ENCODE measurements around the gene OPRL1. TPM values are rescaled to one million over a fixed set of nuclear protein-coding genes. Genes with fewer than 3 reads are reported as not detected.

OPRL1 gene
- total RNA-seq, 1 donor from 2014 or later, result 1.9 TPM

- H3K36me3 ChIP-seq, result no peaks in the 10 kb centered on the region
- ATAC-seq (no peak), DNase-seq (peak; percentile 22)
- no peak overlapping the region for H3K4me3 ChIP-seq
- H3K27ac ChIP-seq, result no peak overlapping the region
- TF ChIP-seq CTCF (IDR thresholded peaks at IDR 0.05), result no peak
- no peaks in the 10 kb centered on the region for H3K9me3 ChIP-seq
- H3K27me3 ChIP-seq, result peaks cover 21% of the 10 kb centered on the region
- intact Hi-C loops (cut with DNase I), result no loop called here
- H3K4me1 ChIP-seq, result no peaks in the 10 kb centered on the region
Observed at GRCh38 chr20:64136004-64136710, 56.3 kb downstream of the OPRL1 start.

GRCh38 chr20:64137598-64138031 is 57.7 kb downstream of the OPRL1 start:
- no peaks in the 10 kb centered on the region for H3K9me3 ChIP-seq
- no peaks in the 10 kb centered on the region for H3K36me3 ChIP-seq
- no peaks in the 10 kb centered on the region for H3K4me1 ChIP-seq
- H3K27me3 ChIP-seq, result peaks cover 21% of the 10 kb centered on the region
- H3K4me3 ChIP-seq, result no peak overlapping the region
- no peak for TF ChIP-seq CTCF (IDR thresholded peaks at IDR 0.05)
- DNase-seq (peak; percentile 59), ATAC-seq (peak; percentile 13)
- no peak overlapping the region for H3K27ac ChIP-seq
- intact Hi-C loops (cut with DNase I), result no loop called here

GRCh38 chr20:64138276-64138815 is 58.5 kb downstream of the OPRL1 start:
- peak; percentile 18 for DNase-seq
- intact Hi-C loops (cut with DNase I), result no loop called here
- no peaks in the 10 kb centered on the region for H3K36me3 ChIP-seq
- ATAC-seq, result no peak
- H3K27ac ChIP-seq, result no peak overlapping the region
- peaks cover 21% of the 10 kb centered on the region for H3K27me3 ChIP-seq
- no peaks in the 10 kb centered on the region for H3K4me1 ChIP-seq
- no peak overlapping the region for H3K4me3 ChIP-seq
- TF ChIP-seq CTCF (IDR thresholded peaks at IDR 0.05), result no peak
- H3K9me3 ChIP-seq, result no peaks in the 10 kb centered on the region

DNA sequence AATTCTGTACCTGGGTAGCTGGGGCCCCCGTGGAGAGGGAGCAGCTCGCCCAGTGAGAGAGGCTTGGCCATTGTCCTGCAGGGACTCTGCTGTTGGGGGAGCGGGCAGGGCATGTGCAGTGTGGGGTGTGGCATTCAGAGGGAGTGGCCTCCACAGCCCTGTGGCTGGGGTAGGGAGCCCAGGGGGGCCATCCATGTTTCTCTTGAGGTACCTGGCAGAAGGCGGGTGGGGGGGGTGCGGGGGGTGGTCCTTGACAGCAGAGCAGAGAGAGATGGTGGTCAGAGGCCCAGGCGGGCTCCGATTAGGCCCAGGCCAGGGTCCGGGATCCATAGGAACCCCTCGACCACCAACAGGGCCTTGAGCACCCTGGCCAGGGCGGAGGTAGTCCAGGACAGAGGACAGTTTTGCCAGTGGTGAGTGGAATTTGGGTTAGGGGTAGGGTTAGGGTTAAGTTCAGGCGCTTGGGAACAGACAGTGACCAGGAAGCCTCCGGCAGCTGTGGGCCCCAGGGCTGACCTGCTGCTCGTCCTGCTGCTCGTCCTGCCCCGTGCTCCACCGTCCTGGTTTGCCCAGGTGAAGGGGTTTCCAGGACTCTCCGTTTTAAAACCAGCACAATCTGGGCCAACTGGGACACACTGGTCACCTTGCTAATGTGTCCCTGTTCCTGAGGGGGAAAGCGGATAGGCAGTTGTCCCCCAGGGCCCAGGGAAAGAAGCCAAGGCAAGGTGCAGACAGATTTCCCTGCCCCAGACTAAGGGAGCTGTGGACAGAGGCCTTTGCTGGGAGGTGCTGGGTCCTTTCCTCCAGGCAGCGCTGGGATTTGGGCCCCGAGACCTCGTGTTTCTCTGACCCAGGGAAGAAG is 59.5 kb downstream of the OPRL1 start:
- Histone ChIP-seq H3K4me3 (no peak overlapping the region), H3K9me3 (no peaks in the 10 kb centered on the region), H3K36me3 (no peaks in the 10 kb centered on the region), H3K27ac (no peak overlapping the region), H3K4me1 (no peaks in the 10 kb centered on the region), H3K27me3 (peaks cover 15% of the 10 kb centered on the region)
- no peak for ATAC-seq
- no peak for TF ChIP-seq CTCF (IDR thresholded peaks at IDR 0.05)
- peak; percentile 56 for DNase-seq
- intact Hi-C loops (cut with DNase I), result no loop called here

DNA sequence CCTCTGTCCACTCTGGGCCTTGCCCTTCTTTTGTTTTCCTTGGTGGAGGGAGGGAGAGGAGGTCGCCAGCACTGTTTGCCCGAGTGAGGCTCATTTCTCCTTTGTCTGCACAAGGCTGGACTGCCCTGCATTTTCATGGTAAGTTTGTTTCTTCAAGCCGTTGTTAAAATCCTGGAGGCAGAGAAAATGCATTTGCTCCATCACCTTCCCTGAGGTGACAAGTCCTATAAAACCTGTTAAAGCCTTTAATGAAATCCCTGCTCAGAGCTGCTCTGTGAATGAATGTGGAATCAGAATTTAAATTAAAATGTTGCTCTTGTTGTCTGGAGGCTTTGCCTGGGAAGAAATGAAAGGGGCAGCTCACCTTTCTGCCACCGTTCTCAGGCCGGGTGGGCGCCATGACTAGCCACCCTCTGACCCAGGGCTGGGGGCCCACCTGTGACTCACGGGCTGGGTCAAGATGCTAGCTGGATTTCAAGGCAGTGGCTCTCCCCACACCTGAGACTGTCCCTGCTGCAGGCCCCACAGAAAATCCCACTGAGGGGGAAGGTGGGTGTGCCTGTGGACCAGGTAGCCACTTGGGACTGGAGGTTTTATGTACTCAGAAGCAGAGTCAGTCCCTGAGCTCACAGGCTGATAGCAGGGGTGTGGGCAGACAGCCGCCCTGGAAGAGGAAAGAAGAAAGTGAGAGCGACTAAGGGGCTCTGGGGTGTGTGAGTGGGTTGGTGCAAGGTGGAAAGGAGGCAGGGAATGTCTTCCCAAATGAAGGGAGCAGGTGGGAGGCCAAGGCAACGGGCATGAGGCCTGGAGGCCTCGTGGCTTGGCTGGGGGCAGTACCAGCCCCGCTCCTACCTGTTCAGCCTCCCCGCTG is 60.4 kb downstream of the OPRL1 start:
- no peak for TF ChIP-seq CTCF (IDR thresholded peaks at IDR 0.05)

More for the DNA sequence above, 60.4 kb downstream of the OPRL1 start:
- peaks cover 4% of the 10 kb centered on the region for H3K9me3 ChIP-seq
- intact Hi-C loops (cut with DNase I), result no loop called here
- ATAC-seq (no peak), DNase-seq (peak; percentile 27)
- H3K36me3 ChIP-seq, result no peaks in the 10 kb centered on the region
- H3K4me1 ChIP-seq, result no peaks in the 10 kb centered on the region
- H3K27ac ChIP-seq, result no peak overlapping the region
- H3K27me3 ChIP-seq, result peaks cover 15% of the 10 kb centered on the region
- no peak overlapping the region for H3K4me3 ChIP-seq

All from upper lobe of right lung (tissue), 1 donor.